GM21390 (cell line): Measurements from ENCODE around the gene CEP83.
"Not testable (repeated sequence)": the region's sequence is repeated elsewhere in the genome, so short reads cannot be mapped to it uniquely, and the experiment has no call there.

Experiments
- ATAC-seq: cut with Tn5 transposase; IDR thresholded peaks from one replicate; pipeline ENCODE4 v1.9.1; 2021; ENCODE audit not compliant: unreplicated experiment

CEP83 gene

GRCh38 chr12:94380507-94380906 lies 79.2 kb downstream of the CEP83 start:
- ATAC-seq = no peak

DNA sequence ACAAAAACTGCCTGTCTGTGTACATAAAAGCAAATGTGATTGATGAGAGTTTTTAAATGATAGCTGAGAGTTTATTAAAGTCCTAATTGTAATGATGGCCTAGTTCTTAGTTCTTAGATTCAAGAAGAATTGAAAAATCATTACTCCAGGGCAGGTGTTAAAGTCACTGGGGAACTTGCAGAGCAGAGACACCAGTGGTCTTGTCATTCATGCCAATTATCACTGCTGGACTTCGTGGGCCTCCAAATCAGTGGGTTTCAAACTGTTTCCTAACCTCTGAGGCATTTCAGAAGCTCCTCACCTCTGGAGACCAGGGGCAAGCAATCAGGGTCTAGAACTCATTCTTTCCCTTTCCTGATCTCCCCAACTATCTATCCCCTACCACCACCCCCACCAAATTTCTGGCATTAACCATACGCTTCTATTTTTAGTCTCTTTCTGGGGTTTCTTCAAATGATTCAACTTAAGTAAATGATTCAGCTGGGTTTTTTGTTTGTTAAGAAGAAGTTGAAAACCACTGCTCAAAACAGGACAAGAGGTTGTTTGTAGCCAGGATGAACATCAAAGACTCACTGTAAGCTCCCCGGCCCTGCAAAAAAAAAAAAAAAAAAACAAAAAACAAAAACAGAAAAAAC lies 80.1 kb downstream of the CEP83 start:
- no peak for ATAC-seq

DNA sequence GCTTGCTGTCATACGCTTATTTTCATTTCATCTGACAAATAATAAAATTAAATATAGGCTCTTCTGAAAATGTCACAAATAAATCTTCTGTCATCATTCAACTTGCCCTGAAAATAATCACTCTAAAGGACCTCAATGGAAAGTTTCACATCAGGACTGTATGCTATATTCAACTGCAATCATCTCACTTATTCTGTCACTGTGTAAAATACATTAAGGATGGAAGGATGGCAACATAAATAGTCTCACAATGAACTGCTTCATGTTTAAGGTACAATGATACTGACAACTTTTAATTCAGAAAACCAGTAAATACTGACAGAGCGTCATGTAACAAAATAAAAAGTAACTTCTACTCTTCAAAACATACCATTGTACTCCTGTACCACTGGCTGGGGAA lies 82.1 kb downstream of the CEP83 start:
- ATAC-seq = no peak

DNA sequence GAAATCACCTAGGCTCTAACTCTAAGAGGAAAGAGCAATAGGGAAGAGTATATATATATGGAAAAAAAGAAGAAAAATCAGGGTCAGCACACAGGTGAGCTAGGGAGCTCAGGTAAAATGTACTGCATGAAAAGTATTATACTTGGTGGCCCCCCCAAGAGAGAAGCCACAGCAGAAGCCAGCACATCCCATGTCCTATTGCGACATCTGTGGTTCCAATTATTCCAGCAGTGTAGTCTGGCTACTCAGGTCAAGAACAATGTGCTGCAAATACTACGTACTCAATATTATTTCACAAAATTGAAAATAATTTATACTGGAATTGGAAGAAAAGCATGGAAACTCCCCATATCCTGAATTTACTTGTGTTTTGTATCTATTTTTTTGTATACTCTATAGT lies 85.5 kb downstream of the CEP83 start:
- ATAC-seq = no peak

DNA sequence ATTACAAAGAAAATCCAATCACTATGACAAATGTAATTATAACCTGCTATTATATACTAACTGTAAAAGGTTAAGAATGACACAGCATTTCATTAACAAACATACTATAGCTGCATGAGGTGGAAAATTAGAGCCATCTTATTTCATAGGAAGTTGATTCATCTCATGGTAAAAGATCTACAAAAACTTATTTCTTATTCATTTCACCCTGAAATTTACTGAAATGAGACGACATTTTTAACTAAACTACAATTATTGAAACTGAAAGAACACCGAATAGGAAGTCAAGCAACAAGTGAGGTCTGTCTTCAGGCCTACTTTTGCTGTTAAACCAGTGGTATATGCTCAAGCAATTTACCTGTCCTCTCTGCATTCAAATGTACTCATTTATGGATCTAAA lies 87.2 kb downstream of the CEP83 start:
- no peak for ATAC-seq

GRCh38 chr12:94362653-94363052 lies 97.0 kb downstream of the CEP83 start:
- no peak for ATAC-seq

- ATAC-seq = no peak
Observed at GRCh38 chr12:94359761-94360160, 99.9 kb downstream of the CEP83 start.

- ATAC-seq = no peak
Observed at GRCh38 chr12:94353130-94353529, 106.5 kb downstream of the CEP83 start.

DNA sequence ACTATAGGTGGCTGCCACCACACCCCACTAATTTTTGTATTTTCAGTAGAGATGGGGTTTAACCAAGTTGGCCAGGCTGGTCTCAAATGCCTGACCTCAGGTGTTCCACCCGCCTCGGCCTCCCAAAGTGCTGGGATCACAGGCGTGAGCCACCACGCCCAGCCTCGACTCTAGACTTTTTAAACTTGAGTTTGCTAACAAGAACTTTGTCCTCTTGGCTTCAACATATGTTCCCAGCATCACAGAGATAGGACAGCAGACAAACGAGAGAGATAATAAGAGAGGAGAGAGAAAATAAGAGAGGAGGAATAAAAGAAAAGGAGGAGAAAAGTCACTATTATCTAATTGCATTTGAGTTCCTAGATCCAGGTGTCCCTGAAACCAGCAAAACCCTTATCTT lies 119.1 kb downstream of the CEP83 start:
- ATAC-seq = no peak

DNA sequence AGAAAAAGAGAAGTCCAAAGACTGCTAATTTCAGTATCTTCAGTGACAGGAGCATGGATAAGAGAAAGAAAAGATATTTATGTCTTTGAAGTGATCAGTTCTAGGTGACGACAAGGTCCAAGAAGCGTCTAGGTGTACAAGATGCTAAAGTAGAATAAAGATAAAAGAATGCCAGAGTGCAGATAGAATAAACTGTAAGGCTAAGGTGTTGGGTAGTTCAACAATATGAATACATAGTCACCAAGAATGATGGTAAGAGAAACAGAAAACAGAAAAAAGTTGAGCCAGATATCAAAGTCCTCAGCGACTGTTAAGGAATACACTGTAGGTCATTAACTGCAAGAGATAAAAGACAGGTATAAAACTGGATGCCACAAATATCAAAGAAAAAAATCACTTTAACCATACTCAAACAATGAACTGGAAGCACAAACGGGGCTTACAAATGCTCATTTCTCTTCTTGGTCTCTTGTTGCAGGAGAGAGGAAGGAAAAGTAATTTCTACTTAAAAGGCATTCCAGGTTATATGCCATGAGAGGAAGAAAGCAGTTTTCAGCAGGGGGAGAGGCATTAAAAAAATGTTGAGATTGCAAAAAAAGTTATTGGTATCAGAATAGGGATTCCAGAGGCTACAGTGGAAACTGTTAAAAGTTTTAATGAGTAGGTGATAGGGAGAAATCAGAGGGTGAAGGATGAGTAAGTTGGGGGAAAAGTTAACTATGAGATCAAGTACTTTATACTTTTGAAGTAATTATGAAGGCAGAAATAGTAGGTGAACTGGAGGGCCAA lies 121.5 kb downstream of the CEP83 start:
- ATAC-seq = no peak

DNA sequence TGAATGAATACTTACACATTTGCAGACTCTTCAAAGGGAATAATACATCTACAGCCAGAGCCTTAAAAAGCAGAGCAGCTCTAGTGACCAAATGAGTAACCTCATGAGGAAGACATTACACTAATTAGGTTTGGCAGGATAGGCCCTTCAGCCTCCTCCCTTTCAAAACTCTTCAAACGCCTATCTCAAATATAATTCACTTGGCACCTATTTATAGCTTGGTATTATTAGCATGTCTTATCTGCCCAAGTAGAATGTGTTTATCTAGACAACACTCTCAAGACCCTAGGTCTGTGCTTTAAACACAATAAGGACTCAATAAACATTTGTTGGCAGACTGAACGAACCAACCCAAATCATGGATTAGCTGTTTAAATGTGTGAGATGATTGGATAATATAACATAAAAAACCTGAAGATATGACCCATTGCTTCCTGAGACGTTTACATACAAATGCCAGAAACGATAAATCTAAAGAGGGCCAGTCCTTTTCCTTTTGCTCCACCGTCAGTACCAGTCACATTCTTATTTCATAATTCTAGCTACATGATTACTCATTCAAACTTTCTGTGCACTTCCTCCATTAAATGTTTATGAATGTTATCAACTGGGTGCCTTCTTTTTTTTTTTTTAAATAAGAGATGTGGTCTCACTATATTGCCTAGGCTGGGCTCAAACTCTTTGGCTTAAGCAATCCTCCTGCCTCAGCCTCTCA lies 123.3 kb downstream of the CEP83 start:
- no peak for ATAC-seq

DNA sequence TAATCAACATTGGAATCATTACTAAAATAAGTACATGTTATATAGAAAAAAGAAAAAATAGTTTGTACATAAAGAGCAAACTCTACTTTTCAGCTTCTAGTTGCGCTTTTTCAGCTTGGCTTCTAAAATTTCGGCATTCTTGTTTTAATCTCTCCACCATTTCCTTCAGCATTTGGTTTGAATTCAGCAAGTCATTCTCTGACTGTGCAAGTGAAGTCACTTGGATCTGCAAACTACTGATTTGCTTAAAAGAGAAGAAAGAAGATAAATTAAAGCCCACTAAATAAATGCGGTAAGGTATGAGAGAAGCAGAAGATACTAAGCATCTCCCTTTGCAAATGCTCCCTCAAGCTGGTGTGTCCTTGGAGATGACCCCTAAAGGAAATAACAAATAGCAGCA lies 126.3 kb downstream of the CEP83 start:
- no peak for ATAC-seq

GRCh38 chr12:94329366-94329765 lies 130.3 kb downstream of the CEP83 start:
- ATAC-seq = no peak

- ATAC-seq = no peak
Observed at GRCh38 chr12:94327809-94328208, 131.9 kb downstream of the CEP83 start.

GRCh38 chr12:94326727-94327126 lies 132.9 kb downstream of the CEP83 start:
- no peak for ATAC-seq

DNA sequence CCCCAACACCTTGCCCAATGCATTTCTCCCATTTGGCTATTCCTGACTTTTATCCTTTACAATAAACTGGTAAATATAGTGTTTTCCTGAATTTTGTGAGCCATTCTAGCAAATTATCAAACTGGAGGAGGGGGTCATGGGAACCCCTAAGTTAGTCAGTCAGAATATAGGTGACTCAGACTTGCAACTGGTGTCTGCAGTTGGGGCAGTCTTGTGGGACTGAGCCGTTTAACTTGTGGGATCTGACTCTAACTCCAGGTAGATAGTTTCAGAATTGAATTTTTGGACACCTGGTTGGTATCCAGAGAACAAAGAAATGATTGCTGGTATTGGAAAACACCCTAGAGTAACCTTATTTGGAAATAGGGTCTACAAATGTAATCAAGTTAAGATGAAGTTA lies 133.4 kb downstream of the CEP83 start:
- ATAC-seq = no peak

DNA sequence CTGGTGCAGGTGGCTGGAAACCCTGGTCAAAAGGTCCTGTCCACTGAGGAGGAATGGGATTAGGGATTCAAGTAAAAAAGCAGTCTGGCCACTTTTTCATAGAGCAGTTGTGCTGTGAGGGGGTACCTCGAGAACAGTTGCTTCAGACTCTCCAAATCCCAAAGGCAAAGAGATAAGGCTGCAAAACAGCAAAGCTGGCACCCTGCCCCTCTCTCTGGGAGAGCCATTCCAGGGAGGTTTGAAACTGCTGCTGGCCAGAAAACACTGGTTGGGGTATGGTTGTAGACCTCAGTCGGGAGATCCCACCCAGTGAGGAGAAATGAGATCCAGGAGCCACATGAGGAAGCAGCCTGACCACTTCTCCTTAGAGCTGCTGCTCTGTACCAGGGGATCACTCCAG lies 137.3 kb downstream of the CEP83 start:
- no peak for ATAC-seq

DNA sequence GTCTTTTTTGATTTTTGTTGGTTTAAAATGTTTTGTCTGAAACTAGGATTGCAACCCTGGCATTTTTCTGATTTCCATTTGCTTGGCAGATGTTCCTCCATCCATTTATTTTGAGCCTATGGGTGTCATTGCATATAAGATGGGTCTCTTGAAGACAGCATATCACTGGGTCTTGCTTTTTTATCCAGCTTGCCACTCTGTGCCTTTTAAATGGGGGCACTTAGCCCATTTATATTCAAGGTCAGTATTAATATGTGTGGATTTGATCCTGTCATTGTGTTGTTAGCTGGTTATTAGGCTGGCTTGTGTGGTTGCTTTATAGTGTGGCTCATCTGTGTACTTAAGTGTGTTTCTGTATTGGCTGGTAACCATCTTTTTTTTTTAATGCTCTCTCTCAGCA lies 139.6 kb downstream of the CEP83 start:
- ATAC-seq = no peak

- peak; percentile 60 for ATAC-seq
Observed at GRCh38 chr12:94318181-94318580, 141.5 kb downstream of the CEP83 start.

DNA sequence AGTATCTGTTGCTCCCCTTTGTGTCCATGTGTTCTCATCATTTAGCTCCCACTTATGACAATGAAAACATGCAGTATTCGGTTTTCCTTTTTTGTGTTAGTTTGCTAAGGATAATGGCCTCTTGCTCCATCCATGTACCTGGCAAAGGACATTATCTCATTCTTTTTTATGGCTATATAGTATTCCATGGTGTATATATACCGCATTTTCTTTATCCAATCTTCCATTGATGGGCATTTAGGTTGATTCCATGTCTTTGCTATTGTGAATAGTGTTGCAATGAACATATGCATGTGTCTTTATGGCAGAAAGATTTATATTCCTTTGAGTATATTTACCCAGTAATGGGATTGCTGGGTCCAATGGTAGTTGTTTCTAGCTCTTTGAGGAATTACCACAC lies 143.1 kb downstream of the CEP83 start:
- not testable (repeated sequence) for ATAC-seq

DNA sequence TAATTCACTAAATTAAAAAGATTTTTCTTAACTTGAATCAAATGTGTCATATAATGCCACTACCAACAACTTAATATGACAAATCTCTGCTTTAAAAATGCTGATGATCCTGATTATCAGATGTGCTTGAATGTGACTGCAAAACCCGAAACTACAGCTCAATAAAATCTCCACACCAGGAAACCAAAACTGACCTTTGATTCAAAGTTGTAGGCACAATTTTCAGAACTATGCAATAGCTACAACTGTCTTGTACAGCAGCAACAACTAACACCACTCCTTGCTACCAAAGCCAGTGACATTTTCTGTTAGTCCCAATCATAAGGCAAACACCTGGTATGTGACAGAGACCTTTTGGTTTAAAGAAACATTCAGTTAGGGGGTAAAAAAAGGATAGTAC lies 147.3 kb downstream of the CEP83 start:
- ATAC-seq = no peak

GRCh38 chr12:94309373-94309772 lies 150.3 kb downstream of the CEP83 start:
- ATAC-seq = peak; percentile 74
